Neutrophil (primary cell): ENCODE data around the gene HFE.
A peak's percentile ranks its signal among the peaks of the same experiment; 100 is the strongest.

ENCODE experiments used
- H3K27ac ChIP-seq: fragments of 200-600 bp; sonication (generic); 2 replicates; pipeline ENCODE4 v1.5.1; 2016; ENCODE audit warnings: mild to moderate bottlenecking, moderate library complexity
- H3K27me3 ChIP-seq: fragments of 200-600 bp; sonication (generic); 2 replicates; pipeline ENCODE4 v1.6.0; 2016; ENCODE audit warnings: mild to moderate bottlenecking
- H3K36me3 ChIP-seq: fragments of 200-600 bp; sonication (generic); 2 replicates; pipeline ENCODE4 v1.5.1; 2017
- H3K4me1 ChIP-seq, 2 experiments: fragments of 200-600 bp in 1 of 2; sonication (generic) in 1 of 2; 1 replicate in 1 of 2; 2 replicates in 1 of 2; pipeline versions ENCODE4 v1.5.1 to v1.6.1; 2013 to 2016; ENCODE audit warnings: low read depth in 1 of 2, low read length in 1 of 2, mild to moderate bottlenecking in 1 of 2, moderate library complexity in 1 of 2; ENCODE audit not compliant: control insufficient read depth in 1 of 2, insufficient read depth in 1 of 2
- H3K4me3 ChIP-seq, 2 experiments: fragments of 200-600 bp in 1 of 2; sonication (generic) in 1 of 2; 1 replicate in 1 of 2; 2 replicates in 1 of 2; pipeline ENCODE4 v1.5.1; 2013 to 2016; ENCODE audit warnings: low read depth in 1 of 2, low read length in 1 of 2, mild to moderate bottlenecking in 1 of 2, moderate library complexity in 1 of 2
- H3K9me3 ChIP-seq: fragments of 200-600 bp; sonication (generic); 2 replicates; pipeline ENCODE4 v1.5.1; 2016
- CTCF ChIP-seq: fragments of 200-600 bp; sonication (generic); IDR thresholded peaks from 2 replicates; pipeline ENCODE4 v1.5.1; 2016; ENCODE audit warnings: antibody characterized with exemption

The HFE gene, protein sequence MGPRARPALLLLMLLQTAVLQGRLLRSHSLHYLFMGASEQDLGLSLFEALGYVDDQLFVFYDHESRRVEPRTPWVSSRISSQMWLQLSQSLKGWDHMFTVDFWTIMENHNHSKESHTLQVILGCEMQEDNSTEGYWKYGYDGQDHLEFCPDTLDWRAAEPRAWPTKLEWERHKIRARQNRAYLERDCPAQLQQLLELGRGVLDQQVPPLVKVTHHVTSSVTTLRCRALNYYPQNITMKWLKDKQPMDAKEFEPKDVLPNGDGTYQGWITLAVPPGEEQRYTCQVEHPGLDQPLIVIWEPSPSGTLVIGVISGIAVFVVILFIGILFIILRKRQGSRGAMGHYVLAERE

GRCh38 chr6:26087284-26088115 lies at the start of gene HFE:
HFE (plus strand) TSS chr6:26087429; CDS start chr6:26087441, 12 bp downstream.
- Histone ChIP-seq H3K36me3 (no peaks in the 10 kb centered on the region), H3K9me3 (no peaks in the 10 kb centered on the region), H3K27me3 (peaks cover 46% of the 10 kb centered on the region), H3K27ac (peak within 1 kb of the TSS; percentile 40), H3K4me3 (peak within 1 kb of the TSS; percentile 62), H3K4me1 (peaks cover 11 to 12% of the 10 kb centered on the region in 2 experiments)
- TF ChIP-seq CTCF, result no peak

- no peak overlapping the region for H3K4me3 ChIP-seq
- no peak for TF ChIP-seq CTCF
- H3K9me3 ChIP-seq, result peaks cover 8% of the 10 kb centered on the region
- H3K27ac ChIP-seq, result no peak overlapping the region
- no peaks in the 10 kb centered on the region for H3K36me3 ChIP-seq
- no peaks in the 10 kb centered on the region for H3K27me3 ChIP-seq
- H3K4me1 ChIP-seq, result peaks cover 23 to 34% of the 10 kb centered on the region in 2 experiments
Measured at GRCh38 chr6:26041946-26042345, 45.3 kb upstream of the HFE start.

- TF ChIP-seq CTCF, result no peak
- Histone ChIP-seq H3K36me3 (no peaks in the 10 kb centered on the region), H3K27ac (peak overlapping the region; percentile 65), H3K27me3 (no peaks in the 10 kb centered on the region), H3K4me3 (peak overlapping the region; percentile 64 to 69), H3K9me3 (peaks cover 8% of the 10 kb centered on the region), H3K4me1 (peaks cover 23 to 34% of the 10 kb centered on the region in 2 experiments)
Measured at GRCh38 chr6:26043384-26044139, 43.7 kb upstream of the HFE start.

GRCh38 chr6:26044140-26045064 lies 42.8 kb upstream of the HFE start:
- Histone ChIP-seq H3K27ac (peak overlapping the region; percentile 65), H3K4me1 (peaks cover 23 to 34% of the 10 kb centered on the region in 2 experiments), H3K9me3 (peaks cover 8% of the 10 kb centered on the region), H3K36me3 (no peaks in the 10 kb centered on the region), H3K4me3 (peak overlapping the region; percentile 64 to 69), H3K27me3 (no peaks in the 10 kb centered on the region)
- no peak for TF ChIP-seq CTCF
